ENCODE results near the gene KCTD10.

KCTD10 gene

GRCh38 chr12:109495012-109495411, 17.9 kb upstream of the KCTD10 start:
- H3K4me3 ChIP-seq (ENCODE audit: low read length), result no peak overlapping the region
- TF ChIP-seq CTCF (IDR thresholded peaks at IDR 0.05; ENCODE audit: insufficient read depth, low read depth, low read length, missing control alignments), result no peak
- DNase-seq (ENCODE audit: low read depth), result no peak

GRCh38 chr12:109494348-109494881, 17.3 kb upstream of the KCTD10 start:
- no peak for TF ChIP-seq CTCF (IDR thresholded peaks at IDR 0.05; ENCODE audit: insufficient read depth, low read depth, low read length, missing control alignments)
- no peak for DNase-seq (ENCODE audit: low read depth)

GRCh38 chr12:109493938-109494337, 16.8 kb upstream of the KCTD10 start:
- H3K4me3 ChIP-seq (ENCODE audit: low read length), result no peak overlapping the region
- no peak for DNase-seq (ENCODE audit: low read depth)
- TF ChIP-seq CTCF (IDR thresholded peaks at IDR 0.05; ENCODE audit: insufficient read depth, low read depth, low read length, missing control alignments), result no peak

More at GRCh38 chr12:109494348-109494881, 17.3 kb upstream of the KCTD10 start:
- no peak overlapping the region for H3K4me3 ChIP-seq (ENCODE audit: low read length)

GRCh38 chr12:109493090-109493489, 16.0 kb upstream of the KCTD10 start:
- H3K4me3 ChIP-seq (ENCODE audit: low read length), result no peak overlapping the region
- TF ChIP-seq CTCF (IDR thresholded peaks at IDR 0.05; ENCODE audit: insufficient read depth, low read depth, low read length, missing control alignments), result no peak
- DNase-seq (ENCODE audit: low read depth), result no peak

GRCh38 chr12:109492371-109492770, 15.3 kb upstream of the KCTD10 start:
- H3K4me3 ChIP-seq (ENCODE audit: low read length), result no peak overlapping the region
- DNase-seq (ENCODE audit: low read depth), result no peak
- TF ChIP-seq CTCF (IDR thresholded peaks at IDR 0.05; ENCODE audit: insufficient read depth, low read depth, low read length, missing control alignments), result no peak

- no peak for DNase-seq (ENCODE audit: low read depth)
- TF ChIP-seq CTCF (IDR thresholded peaks at IDR 0.05; ENCODE audit: insufficient read depth, low read depth, low read length, missing control alignments), result no peak
These were observed 14.6 kb upstream of the KCTD10 start for GRCh38 chr12:109491671-109492070.

GRCh38 chr12:109489955-109490565, 13.0 kb upstream of the KCTD10 start:
- no peak for DNase-seq (ENCODE audit: low read depth)
- TF ChIP-seq CTCF (IDR thresholded peaks at IDR 0.05; ENCODE audit: insufficient read depth, low read depth, low read length, missing control alignments), result no peak
- no peak overlapping the region for H3K4me3 ChIP-seq (ENCODE audit: low read length)

More at GRCh38 chr12:109491671-109492070, 14.6 kb upstream of the KCTD10 start:
- no peak overlapping the region for H3K4me3 ChIP-seq (ENCODE audit: low read length)

Data from epithelial cell of esophagus (primary cell).